CD4-positive, CD25-positive, alpha-beta regulatory T cell (primary cell): Measurements from ENCODE around the gene NIP7. TPM values are rescaled to one million over a fixed set of nuclear protein-coding genes. Genes with fewer than 3 reads are reported as not detected.
A peak's percentile ranks its signal among the peaks of the same experiment; 100 is the strongest.

Experiments used
- ATAC-seq, 2 donors: fragments of 150-1000 bp; cut with Tn5 transposase; one replicate each; pipeline ENCODE4 v1.10.0; 2021; ENCODE audit warnings: low read depth in 2 of 2, moderate number of reproducible peaks in 2 of 2, moderate library complexity in 1 of 2
- DNase-seq, 3 donors: peaks; one replicate each; pipeline versions ENCODE4 v3.0.0 to v3.0.0-alpha.2; 2012 to 2022; ENCODE audit warnings: mixed read lengths in 1 of 3
- H3K27ac ChIP-seq: one replicate; pipeline ENCODE4 v1.7.0; 2013; ENCODE audit warnings: mild to moderate bottlenecking, low read length; ENCODE audit not compliant: insufficient read depth, poor library complexity, severe bottlenecking
- H3K27me3 ChIP-seq: one replicate; pipeline ENCODE4 v1.7.0; 2013; ENCODE audit warnings: low read length; ENCODE audit not compliant: control insufficient read depth, insufficient read depth
- H3K36me3 ChIP-seq: one replicate; pipeline ENCODE4 v1.7.0; 2013; ENCODE audit warnings: mild to moderate bottlenecking, low read length, moderate library complexity; ENCODE audit not compliant: control insufficient read depth, insufficient read depth
- H3K4me1 ChIP-seq: 2 replicates; pipeline ENCODE4 v1.7.0; 2013; ENCODE audit warnings: mild to moderate bottlenecking, low read length; ENCODE audit not compliant: insufficient read depth, control insufficient read depth, poor library complexity, severe bottlenecking
- H3K4me3 ChIP-seq: one replicate; pipeline ENCODE4 v1.7.0; 2013; ENCODE audit warnings: low read depth, mild to moderate bottlenecking, low read length, moderate library complexity
- H3K9me3 ChIP-seq, 2 experiments: 1 replicate in 1 of 2; 2 replicates in 1 of 2; pipeline ENCODE4 v1.7.0; 2013; ENCODE audit warnings: low read length in 2 of 2, mild to moderate bottlenecking in 1 of 2, moderate library complexity in 1 of 2; ENCODE audit not compliant: control insufficient read depth in 2 of 2
- H3K27ac Mint-ChIP-seq, 3 donors: one replicate each; pipeline ENCODE4 v1.8.0; 2020 to 2022; ENCODE audit warnings: mild to moderate bottlenecking in 3 of 3, mixed read lengths in 3 of 3, moderate library complexity in 2 of 3
- H3K27me3 Mint-ChIP-seq: one replicate; pipeline ENCODE4 v1.8.0; 2022; ENCODE audit warnings: mild to moderate bottlenecking, mixed read lengths
- H3K36me3 Mint-ChIP-seq: one replicate; pipeline ENCODE4 v1.8.0; 2020; ENCODE audit warnings: mixed read lengths
- H3K4me1 Mint-ChIP-seq, 4 donors: one replicate each; pipeline ENCODE4 v1.8.0; 2020 to 2022; ENCODE audit warnings: mixed read lengths in 4 of 4, mild to moderate bottlenecking in 1 of 4
- H3K4me3 Mint-ChIP-seq, 4 donors: one replicate each; pipeline ENCODE4 v1.8.0; 2020 to 2022; ENCODE audit warnings: mild to moderate bottlenecking in 4 of 4, mixed read lengths in 4 of 4, moderate library complexity in 3 of 4
- H3K9me3 Mint-ChIP-seq, 7 donors: one replicate each; pipeline ENCODE4 v1.8.0; 2020 to 2022; ENCODE audit warnings: mixed read lengths in 7 of 7, mild to moderate bottlenecking in 3 of 7, moderate library complexity in 2 of 7
- polyA plus RNA-seq, 4 donors: library from polyadenylated mRNA; unstranded; fragments of 300-500 nt; fragmentation: Illumina TruSeq; gene quantifications; one replicate each; pipeline ENCODE4 v1.2.3, GENCODE V29; 2021
- total RNA-seq: library from RNA; stranded (reverse); gene quantifications from one replicate; pipeline ENCODE4 v1.2.3, GENCODE V29; 2022

Gene NIP7
- total and polyA plus RNA-seq, 5 donors from 2014 or later, result 22.2 to 31.4 (median 24.3) TPM

DNA sequence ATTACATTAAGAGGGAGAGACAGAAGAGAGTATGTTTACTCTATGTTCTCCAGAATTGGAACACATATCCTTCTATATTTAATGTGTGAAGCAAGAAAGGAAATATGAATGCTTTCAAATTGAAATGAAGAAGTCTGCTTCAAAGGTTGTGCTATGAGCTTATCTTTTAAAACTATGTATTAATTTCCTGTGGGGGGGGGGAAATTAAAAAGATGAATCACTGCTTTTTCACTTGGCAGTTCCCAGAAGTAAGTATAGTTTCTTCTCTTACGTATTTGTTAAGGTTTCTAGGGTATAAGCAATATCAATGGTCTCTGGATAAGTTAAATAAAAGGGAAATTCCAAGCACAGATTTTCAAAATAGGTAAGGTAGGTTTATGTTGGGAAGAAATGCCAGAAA is 39.2 kb downstream of the NIP7 start:
- Mint-ChIP-seq H3K9me3 (no peaks in the 10 kb centered on the region), H3K27ac (peak overlapping the region in 2 of 3 donors; percentile 7 to 82), H3K4me1 (peaks cover 12 to 35% (median 32%) of the 10 kb centered on the region in 4 donors), H3K36me3 (peaks cover 30% of the 10 kb centered on the region), H3K27me3 (no peaks in the 10 kb centered on the region), H3K4me3 (no peak overlapping the region)
- Histone ChIP-seq H3K27me3 (no peaks in the 10 kb centered on the region), H3K4me3 (no peak overlapping the region), H3K27ac (peak overlapping the region; percentile 23), H3K36me3 (peaks cover 46% of the 10 kb centered on the region), H3K4me1 (peaks cover 9% of the 10 kb centered on the region), H3K9me3 (no peaks in the 10 kb centered on the region)
- ATAC-seq, result peak in 1 of 2 donors; percentile 31
- no peak for DNase-seq

DNA sequence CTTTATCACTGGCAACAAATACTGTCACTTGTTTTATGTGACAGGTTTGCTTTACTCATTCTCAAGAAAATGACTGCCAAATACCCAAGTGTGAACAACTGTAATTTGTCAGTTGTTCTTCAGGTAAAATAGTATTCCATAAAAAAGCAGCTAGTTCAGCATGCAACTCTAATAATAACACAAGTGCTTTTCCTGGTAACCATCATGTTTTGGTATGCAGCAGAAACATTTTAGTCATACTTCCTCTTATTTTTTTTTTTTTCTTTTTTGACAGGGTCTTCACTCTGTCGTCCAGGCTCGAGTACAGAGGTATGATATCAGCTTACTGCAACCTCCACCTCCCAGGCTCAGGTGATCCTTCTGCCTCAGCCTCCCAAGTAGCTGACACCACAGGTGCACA is 41.7 kb downstream of the NIP7 start:
- ATAC-seq (no peak), DNase-seq (no peak)
- peaks cover 46% of the 10 kb centered on the region for H3K36me3 ChIP-seq
- Mint-ChIP-seq H3K27ac (peak overlapping the region in 1 of 3 donors; percentile 79), H3K4me1 (peaks cover 26 to 56% (median 44%) of the 10 kb centered on the region in 4 donors), H3K9me3 (no peaks in the 10 kb centered on the region), H3K36me3 (peaks cover 40% of the 10 kb centered on the region), H3K4me3 (no peak overlapping the region), H3K27me3 (peaks cover 5% of the 10 kb centered on the region)
- peaks cover 27% of the 10 kb centered on the region for H3K4me1 ChIP-seq
- no peaks in the 10 kb centered on the region for H3K9me3 ChIP-seq
- H3K27ac ChIP-seq, result no peak overlapping the region
- no peak overlapping the region for H3K4me3 ChIP-seq
- H3K27me3 ChIP-seq, result no peaks in the 10 kb centered on the region

DNA sequence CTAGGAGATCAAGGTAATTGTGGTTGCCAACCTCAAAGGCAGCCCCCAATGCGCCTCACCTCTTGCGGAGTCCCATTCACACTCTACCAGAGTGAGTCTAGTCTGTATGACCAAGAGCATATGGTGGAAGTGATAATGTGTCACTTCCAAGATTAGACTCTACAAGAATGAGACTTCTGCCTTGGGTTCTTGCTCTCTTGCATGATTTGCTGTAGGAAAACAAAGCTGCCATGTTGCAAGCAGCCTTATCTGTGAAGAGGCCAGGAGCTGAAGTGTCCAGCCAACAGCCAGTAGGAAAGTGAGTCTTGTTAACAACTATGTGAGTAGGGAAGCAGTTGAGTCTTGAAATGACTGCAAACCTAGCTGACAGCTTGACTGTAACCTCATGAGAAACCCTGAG is 42.8 kb downstream of the NIP7 start:
- ATAC-seq (no peak), DNase-seq (no peak)
- Mint-ChIP-seq H3K36me3 (peaks cover 37% of the 10 kb centered on the region), H3K4me1 (peaks cover 26 to 53% (median 44%) of the 10 kb centered on the region in 4 donors), H3K27me3 (peaks cover 5% of the 10 kb centered on the region), H3K4me3 (peak overlapping the region in 2 of 4 donors; percentile 24 to 45), H3K9me3 (no peaks in the 10 kb centered on the region), H3K27ac (no peak overlapping the region)
- no peak overlapping the region for H3K4me3 ChIP-seq
- H3K4me1 ChIP-seq, result peaks cover 32% of the 10 kb centered on the region
- H3K27me3 ChIP-seq, result no peaks in the 10 kb centered on the region
- H3K36me3 ChIP-seq, result peaks cover 46% of the 10 kb centered on the region
- no peak overlapping the region for H3K27ac ChIP-seq
- H3K9me3 ChIP-seq, result no peaks in the 10 kb centered on the region

GRCh38 chr16:69384974-69385373 is 45.4 kb downstream of the NIP7 start:
- ATAC-seq, result no peak
- Histone ChIP-seq H3K36me3 (peaks cover 26% of the 10 kb centered on the region), H3K27me3 (no peaks in the 10 kb centered on the region), H3K9me3 (no peaks in the 10 kb centered on the region), H3K4me1 (peaks cover 32% of the 10 kb centered on the region), H3K4me3 (peak overlapping the region; percentile 93), H3K27ac (peak overlapping the region; percentile 88)
- no peak for DNase-seq
- peak overlapping the region; percentile 96 to 100 (median 96) for H3K27ac Mint-ChIP-seq
- H3K4me3 Mint-ChIP-seq, result peak overlapping the region; percentile 91 to 97 (median 95)
- H3K27me3 Mint-ChIP-seq, result peaks cover 5% of the 10 kb centered on the region
- H3K9me3 Mint-ChIP-seq, result no peaks in the 10 kb centered on the region
- H3K4me1 Mint-ChIP-seq, result peaks cover 20 to 39% (median 30%) of the 10 kb centered on the region in 4 donors
- peaks cover 26% of the 10 kb centered on the region for H3K36me3 Mint-ChIP-seq

DNA sequence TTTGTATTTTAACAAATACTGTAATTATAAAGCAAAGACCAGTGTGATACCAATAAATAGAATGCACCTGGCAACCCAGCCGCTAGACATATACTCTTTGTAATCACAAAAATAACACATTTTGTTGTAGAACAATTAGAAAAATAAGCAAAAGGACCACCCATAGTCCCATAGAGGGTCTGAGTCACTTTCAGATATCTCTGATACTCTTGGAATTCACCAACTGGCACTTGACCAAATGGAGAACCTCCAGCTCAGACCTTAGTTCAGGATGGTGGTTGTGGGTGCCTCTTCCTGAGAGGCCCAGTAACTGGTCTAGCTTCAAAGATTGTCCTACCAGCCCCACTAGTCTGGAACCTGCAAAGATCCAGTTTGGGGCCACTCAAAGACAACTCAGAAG is 47.0 kb downstream of the NIP7 start:
- Histone ChIP-seq H3K4me1 (peaks cover 32% of the 10 kb centered on the region), H3K27me3 (no peaks in the 10 kb centered on the region), H3K4me3 (no peak overlapping the region), H3K27ac (no peak overlapping the region), H3K36me3 (peaks cover 12% of the 10 kb centered on the region), H3K9me3 (no peaks in the 10 kb centered on the region)
- ATAC-seq (no peak), DNase-seq (no peak)
- peaks cover 5% of the 10 kb centered on the region for H3K27me3 Mint-ChIP-seq
- peak overlapping the region; percentile 89 to 97 (median 96) for H3K4me3 Mint-ChIP-seq
- H3K36me3 Mint-ChIP-seq, result peaks cover 23% of the 10 kb centered on the region
- peaks cover 20 to 36% (median 28%) of the 10 kb centered on the region in 4 donors for H3K4me1 Mint-ChIP-seq
- H3K9me3 Mint-ChIP-seq, result no peaks in the 10 kb centered on the region
- peak overlapping the region in 1 of 3 donors; percentile 92 for H3K27ac Mint-ChIP-seq

Other genes starting within 250 kb of the NIP7 start
- gene HAS3, start 234.1 kb upstream of the NIP7 start, total RNA-seq, result 3.0 TPM
- gene HAS3, start 234.1 kb upstream of the NIP7 start, polyA plus RNA-seq, result under 1 TPM in 3 of 4 donors, not detected in 1; 0.07 to 0.36 (median 0.09) TPM
- gene CHTF8, start 207.2 kb upstream of the NIP7 start, total RNA-seq, result 79.4 TPM
- gene CHTF8, start 207.2 kb upstream of the NIP7 start, polyA plus RNA-seq, result 100 to 1,000 TPM; 210 to 227 (median 218) TPM
- gene UTP4, start 207.1 kb upstream of the NIP7 start, total RNA-seq, result 44.4 TPM
- 10 to 100 TPM; 47.6 to 63.2 (median 51.1) TPM for gene UTP4, start 207.1 kb upstream of the NIP7 start, polyA plus RNA-seq
- gene SNTB2, start 152.6 kb upstream of the NIP7 start, total RNA-seq, result 25.9 TPM
- 10 to 100 TPM in 1 of 4 donors, 1 to 10 TPM in 3; 5.9 to 17.4 (median 7.7) TPM for gene SNTB2, start 152.6 kb upstream of the NIP7 start, polyA plus RNA-seq
- gene VPS4A, start 28.4 kb upstream of the NIP7 start, total RNA-seq, result 48.0 TPM
- gene VPS4A, start 28.4 kb upstream of the NIP7 start, polyA plus RNA-seq, result 10 to 100 TPM; 26.8 to 35.2 (median 34.4) TPM
- 4.9 TPM for gene PDF, start 9.2 kb upstream of the NIP7 start, total RNA-seq
- gene PDF, start 9.2 kb upstream of the NIP7 start, polyA plus RNA-seq, result 10 to 100 TPM in 2 of 4 donors, 1 to 10 TPM in 2; 8.7 to 15.7 (median 10.0) TPM
- gene COG8, start 208 bp upstream of the NIP7 start, total RNA-seq, result 23.2 TPM
- gene COG8, start 208 bp upstream of the NIP7 start, polyA plus RNA-seq, result 10 to 100 TPM; 34.0 to 39.0 (median 36.8) TPM
- 1.8 TPM for gene TMED6, start 12.0 kb downstream of the NIP7 start, total RNA-seq
- under 1 TPM in 2 of 4 donors, not detected in 2; 0.20 to 0.26 TPM for gene TMED6, start 12.0 kb downstream of the NIP7 start, polyA plus RNA-seq
- gene TERF2, start 46.2 kb downstream of the NIP7 start, total RNA-seq, result 36.8 TPM
- 10 to 100 TPM; 23.7 to 28.0 (median 27.8) TPM for gene TERF2, start 46.2 kb downstream of the NIP7 start, polyA plus RNA-seq
- gene CYB5B, start 84.8 kb downstream of the NIP7 start, total RNA-seq, result 52.7 TPM
- gene CYB5B, start 84.8 kb downstream of the NIP7 start, polyA plus RNA-seq, result 100 to 1,000 TPM; 166 to 213 (median 190) TPM
- gene NFAT5, start 226.2 kb downstream of the NIP7 start, total RNA-seq, result 57.6 TPM
- gene NFAT5, start 226.2 kb downstream of the NIP7 start, polyA plus RNA-seq, result 10 to 100 TPM in 2 of 4 donors, 1 to 10 TPM in 2; 7.0 to 12.0 (median 10.0) TPM